GM19351 (cell line): ENCODE data around the gene DDX42.
"Not testable (repeated sequence)": the region's sequence is repeated elsewhere in the genome, so short reads cannot be mapped to it uniquely, and the experiment has no call there.

ENCODE experiments used
- ATAC-seq: cut with Tn5 transposase; IDR thresholded peaks from one replicate; pipeline ENCODE4 v1.9.1; 2021; ENCODE audit warnings: mild to moderate bottlenecking, moderate library complexity; ENCODE audit not compliant: unreplicated experiment

The DDX42 gene

GRCh38 chr17:63866625-63867024 is 92.7 kb downstream of the DDX42 start:
- ATAC-seq: not testable (repeated sequence)
